CD1c-positive myeloid dendritic cell (primary cell): Measurements from ENCODE around the gene METRN.
A peak's percentile ranks its signal among the peaks of the same experiment; 100 is the strongest.

ENCODE experiments used
- DNase-seq: peaks from one replicate; pipeline ENCODE4 v3.0.0-alpha.2; 2016; ENCODE audit errors: extremely low spot score

Gene METRN

GRCh38 chr16:723695-724094 is 8.8 kb downstream of the METRN start:
- no peak for DNase-seq

GRCh38 chr16:724188-725040 is 9.5 kb downstream of the METRN start:
- DNase-seq: no peak

- no peak for DNase-seq
These were observed 10.1 kb downstream of the METRN start for GRCh38 chr16:725041-725376.

GRCh38 chr16:725463-726187 is 10.7 kb downstream of the METRN start:
- DNase-seq: no peak

GRCh38 chr16:726188-726437 is 11.2 kb downstream of the METRN start:
- DNase-seq: no peak

- DNase-seq: peak; percentile 62
These were observed 11.7 kb downstream of the METRN start, which contains the start of the genes CCDC78 and HAGHL for GRCh38 chr16:726438-727290. TSS of gene CCDC78 (minus strand) at chr16:726443. CDS start at chr16:726367, 76 bp downstream. TSS of gene HAGHL (plus strand) at chr16:727106. CDS start at chr16:727510, 404 bp downstream.

GRCh38 chr16:727291-727977 is 12.5 kb downstream of the METRN start:
- peak; percentile 58 for DNase-seq

GRCh38 chr16:728131-728889 is 13.4 kb downstream of the METRN start:
- DNase-seq: peak; percentile 80

GRCh38 chr16:728890-729744 is 14.2 kb downstream of the METRN start:
- DNase-seq: no peak

- no peak for DNase-seq
These were observed 15.1 kb downstream of the METRN start for GRCh38 chr16:729768-730665.

GRCh38 chr16:730666-731509 is 16.0 kb downstream of the METRN start:
- DNase-seq: no peak

- DNase-seq: no peak
These were observed 17.4 kb downstream of the METRN start for GRCh38 chr16:732332-732731.

GRCh38 chr16:732936-733335 is 18.0 kb downstream of the METRN start:
- no peak for DNase-seq

GRCh38 chr16:733382-734207 is 18.7 kb downstream of the METRN start:
- DNase-seq: no peak

GRCh38 chr16:734208-734980 is 19.5 kb downstream of the METRN start:
- no peak for DNase-seq
